HUES64 (cell line): ENCODE results near the gene AP3S2.

Experiments
- H3K27ac ChIP-seq: 2 replicates; pipeline ENCODE4 v1.7.0; 2013; ENCODE audit warnings: low read depth, low read length, inconsistent platforms
- H3K27me3 ChIP-seq: 2 replicates; pipeline ENCODE4 v1.6.1; 2013; ENCODE audit warnings: mild to moderate bottlenecking, low read length; ENCODE audit not compliant: insufficient read depth
- H3K36me3 ChIP-seq: 2 replicates; pipeline ENCODE4 v1.6.1; 2013; ENCODE audit warnings: mild to moderate bottlenecking, low read length; ENCODE audit not compliant: insufficient read depth
- H3K4me1 ChIP-seq: 2 replicates; pipeline ENCODE4 v1.6.1; 2013; ENCODE audit warnings: mild to moderate bottlenecking, low read length, moderate library complexity; ENCODE audit not compliant: insufficient read depth
- H3K4me3 ChIP-seq: 2 replicates; pipeline ENCODE4 v1.5.1; 2013; ENCODE audit warnings: mild to moderate bottlenecking, low read length, moderate library complexity
- H3K9ac ChIP-seq: 2 replicates; pipeline ENCODE4 v1.6.1; 2013; ENCODE audit warnings: mild to moderate bottlenecking, low read depth, low read length
- H3K9me3 ChIP-seq: 2 replicates; pipeline ENCODE4 v1.6.1; 2013; ENCODE audit warnings: low read depth, low read length; ENCODE audit not compliant: insufficient read depth
- WGBS: fragments of 150-250, 120-280 bp; methylation state at CpG from one replicate; pipeline ENCODE4 v1.1.7; 2013; ENCODE audit warnings: missing lambda C conversion rate; 5-methylcytosine and 5-hydroxymethylcytosine counted together

The AP3S2 gene

DNA sequence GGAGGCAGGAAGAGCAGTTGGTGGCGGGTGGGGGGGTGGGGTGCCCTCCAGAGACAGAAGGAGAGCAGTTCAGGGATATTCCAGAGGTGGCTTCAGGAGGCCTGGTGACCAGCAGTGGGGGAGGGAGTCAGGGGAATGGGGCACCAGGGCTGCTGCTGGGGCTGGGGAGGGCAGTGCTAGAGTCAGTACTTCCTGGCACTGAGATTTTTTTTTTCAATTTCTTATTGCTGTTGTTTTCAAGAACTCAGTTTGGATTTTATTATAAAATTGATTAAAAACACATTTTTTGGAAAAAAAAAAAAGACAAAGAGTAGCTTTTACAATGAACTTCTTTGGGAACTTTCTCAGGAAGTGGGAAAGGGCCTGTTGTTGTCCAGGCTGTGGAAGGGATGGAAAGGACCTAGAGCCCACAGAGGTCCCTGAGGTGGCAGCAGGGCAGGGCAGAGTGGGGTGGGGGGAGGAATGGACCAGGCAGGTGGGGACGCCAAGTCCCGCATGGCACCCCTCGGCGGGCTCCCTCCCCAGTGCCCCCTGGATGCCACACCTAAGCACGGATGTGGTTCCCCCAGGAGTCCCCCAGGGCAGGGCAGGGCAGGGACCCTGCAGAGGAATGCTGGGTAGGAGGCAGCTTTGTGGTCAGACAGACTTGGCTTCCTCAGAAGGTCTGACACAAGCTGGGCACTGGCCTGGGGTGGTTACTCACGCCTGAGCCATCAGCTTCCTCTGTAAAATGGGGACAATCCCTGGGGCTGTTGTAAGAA, 70.7 kb downstream of the AP3S2 start:
- H3K27ac ChIP-seq, result no peak overlapping the region
- H3K4me1 ChIP-seq, result no peaks in the 10 kb centered on the region
- 88% methylated on average over 7 of the region's 7 CpGs for WGBS
- H3K4me3 ChIP-seq, result no peak overlapping the region
- H3K9ac ChIP-seq, result no peak overlapping the region
- no peaks in the 10 kb centered on the region for H3K36me3 ChIP-seq
- no peaks in the 10 kb centered on the region for H3K9me3 ChIP-seq
- no peaks in the 10 kb centered on the region; the same call in 1 of the 2 replicates for H3K27me3 ChIP-seq

- no peaks in the 10 kb centered on the region for H3K9me3 ChIP-seq
- 91% methylated on average over 5 of the region's 5 CpGs for WGBS
- no peak overlapping the region for H3K27ac ChIP-seq
- no peak overlapping the region for H3K9ac ChIP-seq
- no peaks in the 10 kb centered on the region for H3K4me1 ChIP-seq
- H3K27me3 ChIP-seq, result peaks cover 3% of the 10 kb centered on the region
- no peaks in the 10 kb centered on the region for H3K36me3 ChIP-seq
- no peak overlapping the region for H3K4me3 ChIP-seq
Measured at GRCh38 chr15:89822611-89822950, 71.2 kb downstream of the AP3S2 start.

DNA sequence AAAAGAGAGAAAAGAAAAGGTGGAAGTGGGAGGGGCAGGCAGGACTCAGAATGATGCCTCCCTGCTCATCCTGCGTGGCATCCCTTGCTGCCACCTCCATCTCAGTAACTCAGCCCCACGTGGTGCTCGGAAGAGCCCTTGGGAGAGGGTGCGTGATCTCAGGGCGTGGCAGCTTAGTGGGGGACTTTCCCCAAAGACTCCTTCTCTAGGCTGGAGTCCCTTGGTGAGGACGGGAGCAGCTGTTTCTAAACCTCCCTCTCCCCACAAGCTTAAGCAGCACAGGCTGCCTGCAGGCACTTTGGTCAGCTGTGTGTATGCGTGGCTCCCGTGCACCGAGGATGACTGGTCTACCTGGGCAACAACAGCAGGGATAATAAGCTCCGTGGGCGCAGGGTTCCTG, 71.8 kb downstream of the AP3S2 start:
- no peaks in the 10 kb centered on the region for H3K9me3 ChIP-seq
- H3K9ac ChIP-seq, result no peak overlapping the region
- H3K27ac ChIP-seq, result no peak overlapping the region
- H3K36me3 ChIP-seq, result no peaks in the 10 kb centered on the region
- H3K4me3 ChIP-seq, result no peak overlapping the region
- no peaks in the 10 kb centered on the region for H3K4me1 ChIP-seq
- H3K27me3 ChIP-seq, result peaks cover 6% of the 10 kb centered on the region
- 83% methylated on average over 11 of the region's 11 CpGs for WGBS

- Histone ChIP-seq H3K27ac (no peak overlapping the region), H3K9me3 (0 out of 2 replicates have a peak, but pooled peaks cover 1% of the 10 kb centered on the region), H3K9ac (no peak overlapping the region), H3K27me3 (peaks cover 17% of the 10 kb centered on the region), H3K36me3 (no peaks in the 10 kb centered on the region), H3K4me3 (no peak overlapping the region), H3K4me1 (no peaks in the 10 kb centered on the region)
- 90% methylated on average over 10 of the region's 12 CpGs for whole genome bisulfite sequencing
Measured at GRCh38 chr15:89820666-89821611, 72.9 kb downstream of the AP3S2 start.

- Histone ChIP-seq H3K27ac (no peak overlapping the region), H3K9me3 (peaks cover 8% of the 10 kb centered on the region; the same call in 1 of the 2 replicates), H3K4me3 (no peak overlapping the region), H3K4me1 (no peaks in the 10 kb centered on the region), H3K9ac (no peak overlapping the region), H3K36me3 (no peaks in the 10 kb centered on the region), H3K27me3 (peaks cover 43% of the 10 kb centered on the region)
- 87% methylated on average over 9 of the region's 10 CpGs for WGBS
Measured at GRCh38 chr15:89818287-89818686, 75.5 kb downstream of the AP3S2 start.

- H3K27me3 ChIP-seq, result peaks cover 48% of the 10 kb centered on the region
- WGBS, result 84% methylated on average over 10 of the region's 10 CpGs
Measured at GRCh38 chr15:89817701-89818280, 76.0 kb downstream of the AP3S2 start.

GRCh38 chr15:89815769-89816168, 78.0 kb downstream of the AP3S2 start:
- H3K4me3 ChIP-seq, result no peak overlapping the region
- H3K36me3 ChIP-seq, result no peaks in the 10 kb centered on the region
- WGBS, result 98% methylated on average over 3 of the region's 3 CpGs
- H3K4me1 ChIP-seq, result no peaks in the 10 kb centered on the region
- H3K9me3 ChIP-seq, result peaks cover 8% of the 10 kb centered on the region; the same call in 1 of the 2 replicates
- peaks cover 51% of the 10 kb centered on the region for H3K27me3 ChIP-seq
- H3K27ac ChIP-seq, result no peak overlapping the region
- H3K9ac ChIP-seq, result no peak overlapping the region

More at GRCh38 chr15:89817701-89818280, 76.0 kb downstream of the AP3S2 start:
- no peak overlapping the region for H3K9ac ChIP-seq
- H3K4me3 ChIP-seq, result no peak overlapping the region
- no peak overlapping the region for H3K27ac ChIP-seq
- H3K9me3 ChIP-seq, result peaks cover 8% of the 10 kb centered on the region; the same call in 1 of the 2 replicates
- no peaks in the 10 kb centered on the region for H3K4me1 ChIP-seq
- no peaks in the 10 kb centered on the region for H3K36me3 ChIP-seq

DNA sequence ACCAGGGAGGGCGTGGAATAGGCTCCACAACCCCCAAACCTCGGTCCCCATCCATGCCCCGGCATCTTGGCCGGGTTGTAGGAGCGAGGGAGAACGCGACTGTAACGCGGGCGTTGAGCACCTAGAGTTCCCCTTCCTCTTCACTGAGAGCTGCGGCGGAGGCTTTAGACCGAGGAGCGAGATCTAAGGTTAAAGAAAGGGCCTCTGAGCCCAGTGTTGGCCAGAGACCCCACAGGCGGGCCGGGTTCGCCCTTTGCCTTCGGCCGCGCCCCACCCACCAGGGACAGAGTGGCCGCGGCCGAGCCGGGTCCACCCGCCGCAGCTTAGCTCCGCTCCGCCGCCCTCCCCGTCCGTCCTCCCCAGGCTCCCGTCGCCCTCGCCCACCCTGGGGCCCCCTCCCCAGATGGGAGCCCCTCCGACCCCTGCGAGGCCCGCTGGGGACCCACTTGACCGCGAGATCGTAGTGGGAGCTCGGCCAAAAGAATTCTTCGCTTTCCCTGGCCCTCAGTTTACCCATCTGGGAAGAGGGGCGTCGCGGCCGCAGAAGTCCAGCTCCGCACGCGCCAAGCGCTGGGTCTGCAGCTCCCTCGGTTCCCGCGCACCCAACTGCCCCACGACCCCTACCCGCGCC, 79.6 kb downstream of the AP3S2 start:
- H3K36me3 ChIP-seq, result no peaks in the 10 kb centered on the region
- no peak overlapping the region for H3K9ac ChIP-seq
- H3K9me3 ChIP-seq, result peaks cover 8% of the 10 kb centered on the region; the same call in 1 of the 2 replicates
- no peak overlapping the region for H3K27ac ChIP-seq
- peaks cover 3% of the 10 kb centered on the region; the same call in 1 of the 2 replicates for H3K4me1 ChIP-seq
- peak overlapping the region; percentile 58 for H3K4me3 ChIP-seq
- H3K27me3 ChIP-seq, result peaks cover 51% of the 10 kb centered on the region
- WGBS, result 15% methylated on average over 56 of the region's 56 CpGs

DNA sequence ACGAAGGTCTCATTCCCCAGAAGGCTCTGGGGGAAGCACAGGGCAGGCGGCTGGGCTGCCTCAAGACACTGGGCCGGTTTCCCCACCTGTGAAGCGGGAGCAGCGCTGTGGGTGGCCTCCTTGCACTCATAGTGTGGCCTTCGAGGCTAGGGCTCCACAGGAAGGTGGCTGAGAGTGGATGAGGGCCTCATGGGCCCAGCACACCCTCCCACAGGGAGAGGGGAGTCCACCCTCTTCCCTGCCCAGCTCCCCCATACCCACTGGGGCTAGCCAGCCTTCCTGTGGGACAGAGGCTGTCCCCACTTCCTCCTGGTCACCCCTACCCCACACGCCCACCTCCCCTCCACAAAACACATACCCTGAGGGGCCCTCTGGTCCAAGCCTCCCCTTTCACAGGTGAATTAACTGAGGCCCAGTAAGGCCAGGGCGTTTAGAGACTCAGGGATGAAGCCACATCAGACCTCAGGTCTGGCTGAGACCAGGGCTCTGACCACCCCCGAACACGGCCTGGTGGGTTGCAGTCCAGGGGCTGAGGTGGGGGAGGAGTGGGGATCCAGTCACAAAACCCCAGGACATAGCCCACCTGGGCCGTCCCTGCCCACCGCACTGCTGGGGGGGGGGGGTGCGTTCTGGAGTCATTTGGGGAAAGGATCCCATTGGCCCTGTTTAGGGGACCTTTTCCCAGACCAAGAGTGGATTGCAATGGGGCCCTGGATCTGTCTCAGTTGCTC, 80.2 kb downstream of the AP3S2 start:
- H3K4me1 ChIP-seq, result peaks cover 4% of the 10 kb centered on the region; the same call in 1 of the 2 replicates
- peaks cover 51% of the 10 kb centered on the region for H3K27me3 ChIP-seq
- peaks cover 8% of the 10 kb centered on the region; the same call in 1 of the 2 replicates for H3K9me3 ChIP-seq
- 83% methylated on average over 12 of the region's 13 CpGs for WGBS
- H3K27ac ChIP-seq, result no peak overlapping the region
- no peaks in the 10 kb centered on the region for H3K36me3 ChIP-seq
- peak overlapping the region; percentile 58; the same call in 1 of the 2 replicates for H3K4me3 ChIP-seq
- no peak overlapping the region for H3K9ac ChIP-seq

- Histone ChIP-seq H3K9ac (no peak overlapping the region), H3K36me3 (no peaks in the 10 kb centered on the region), H3K27ac (no peak overlapping the region), H3K4me3 (no peak overlapping the region), H3K4me1 (peaks cover 4% of the 10 kb centered on the region; the same call in 1 of the 2 replicates), H3K27me3 (peaks cover 48% of the 10 kb centered on the region), H3K9me3 (peaks cover 8% of the 10 kb centered on the region; the same call in 1 of the 2 replicates)
- WGBS, result 93% methylated on average over 7 of the region's 7 CpGs
Measured at GRCh38 chr15:89812847-89813320, 80.9 kb downstream of the AP3S2 start.
